K562 (cell line): ENCODE data around the gene RHOA. TPM values are rescaled to one million over a fixed set of nuclear protein-coding genes. Genes with fewer than 3 reads are reported as not detected.

Source experiments
- ATAC-seq: fragments of 200-7000 bp; cut with Tn5 transposase; 3 replicates; pipeline ENCODE4 v1.9.1; 2020; ENCODE audit warnings: moderate library complexity
- BruUV-seq: library from RNA; stranded (reverse); fragments of 400-500 nt; replicated peaks from 2 replicates; lab custom pipeline; 2021; lab: Mats Ljungman, UMichigan
- CTCF ChIA-PET: fragments of 300-600 bp; formaldehyde crosslinking; extraction: SDS; loops from one replicate; lab custom pipeline; 2021; ENCODE audit warnings: low intra/inter-chr PET ratio; lab: Yijun Ruan, JAX
- POLR2A ChIA-PET: fragments of 300-600, 350-650 bp; sonication (Branson Sonifier 250); formaldehyde crosslinking; extraction: SDS; loops from one replicate; lab custom pipeline; 2021; ENCODE audit warnings: antibody characterized with exemption, inconsistent platforms; lab: Yijun Ruan, JAX
- DNase-seq, 4 experiments: peaks; one replicate each; pipeline versions ENCODE4 v3.0.0 to v3.0.0-alpha.2; 2011 to 2018; ENCODE audit warnings: low spot score in 3 of 4, mixed read lengths in 3 of 4; ENCODE audit errors: extremely low read depth in 1 of 4
- FAIRE-seq: peaks from 2 replicates; lab custom pipeline; 2011; peaks lifted over from hg19 to GRCh38; lab: Jason Lieb, UNC
- H2AFZ ChIP-seq: 2 replicates; pipeline ENCODE4 v1.6.0; 2011; ENCODE audit warnings: low read depth, low read length, control low read depth, inconsistent platforms
- H3K27ac ChIP-seq: fragments of 200-600 bp; 3 replicates; pipeline ENCODE4 v1.8.0; 2011; ENCODE audit warnings: low read depth, mild to moderate bottlenecking, control low read depth, inconsistent platforms, low read length, moderate library complexity, mixed read lengths; ENCODE audit errors: extremely low read depth
- H3K27me3 ChIP-seq, 2 experiments: fragments of 300-600 bp in 1 of 2; 2 replicates in 1 of 2; 3 replicates in 1 of 2; pipeline versions ENCODE4 v1.6.0 to v1.8.0; 2011; ENCODE audit warnings: inconsistent platforms in 2 of 2, low read length in 2 of 2, mild to moderate bottlenecking in 1 of 2, mixed read lengths in 1 of 2, moderate library complexity in 1 of 2; ENCODE audit not compliant: control insufficient read depth in 2 of 2, insufficient read depth in 2 of 2
- H3K36me3 ChIP-seq: fragments of 300-600 bp; 3 replicates; pipeline ENCODE4 v1.8.0; 2011; ENCODE audit warnings: mild to moderate bottlenecking, low read length, inconsistent platforms; ENCODE audit not compliant: control insufficient read depth, insufficient read depth
- H3K4me1 ChIP-seq, 2 experiments: fragments of 200-600 bp in 1 of 2; replicated peaks in 1 of 2; 2 replicates in 1 of 2; 3 replicates in 1 of 2; pipeline versions ENCODE4 v1.5.1 to v1.8.0; 2011; ENCODE audit warnings: inconsistent platforms in 2 of 2, low read length in 2 of 2, mild to moderate bottlenecking in 1 of 2, mixed read lengths in 1 of 2, moderate library complexity in 1 of 2; ENCODE audit not compliant: control insufficient read depth in 2 of 2, insufficient read depth in 2 of 2
- H3K4me2 ChIP-seq: 2 replicates; pipeline ENCODE4 v1.6.1; 2011; ENCODE audit warnings: low read length, control low read depth, inconsistent platforms, mixed read lengths; ENCODE audit not compliant: insufficient read depth
- H3K4me3 ChIP-seq: fragments of 200-600 bp; sonication (generic), shearing (Covaris generic); 2 replicates; pipeline ENCODE4 v1.5.1; 2016; ENCODE audit warnings: control low read depth, inconsistent platforms
- H3K79me2 ChIP-seq: fragments of 200-600 bp; 3 replicates; pipeline ENCODE4 v1.8.0; 2011; ENCODE audit warnings: low read length, inconsistent platforms; ENCODE audit not compliant: control insufficient read depth, insufficient read depth
- H3K9ac ChIP-seq, 2 experiments: 2 replicates each; pipeline versions ENCODE4 v1.6.0 to v1.6.1; 2011; ENCODE audit warnings: low read depth in 2 of 2, low read length in 2 of 2, control low read depth in 1 of 2, inconsistent platforms in 1 of 2, mild to moderate bottlenecking in 1 of 2, mixed read lengths in 1 of 2; ENCODE audit not compliant: insufficient read depth in 1 of 2
- H3K9me1 ChIP-seq: one replicate; pipeline ENCODE4 v1.6.0; 2011; ENCODE audit warnings: inconsistent platforms, mild to moderate bottlenecking, low read length, moderate library complexity; ENCODE audit not compliant: control insufficient read depth, insufficient read depth
- H3K9me3 ChIP-seq: replicated peaks from 2 replicates; pipeline ENCODE4 v1.5.1; 2011; ENCODE audit warnings: low read depth, low read length, inconsistent platforms; ENCODE audit not compliant: control insufficient read depth, insufficient read depth
- H4K20me1 ChIP-seq: replicated peaks from 2 replicates; pipeline ENCODE4 v1.6.1; 2011; ENCODE audit warnings: low read length, inconsistent platforms, mixed read lengths; ENCODE audit not compliant: control insufficient read depth, insufficient read depth
- MCM2 ChIP-seq: fragments of 450-650 bp; IDR thresholded peaks from 2 replicates; pipeline ENCODE4 v1.6.1; 2017; ENCODE audit warnings: low read depth, mild to moderate bottlenecking
- POLR2G ChIP-seq: fragments of 200-400 bp; formaldehyde crosslinking; IDR thresholded peaks from 2 replicates; pipeline ENCODE4 v1.6.1; 2017; ENCODE audit warnings: low read depth, mild to moderate bottlenecking, antibody characterized with exemption, low read length, moderate library complexity
- ZNF639 ChIP-seq, 2 experiments: fragments of 200-800 bp in 1 of 2; sonication (Bioruptor generic) in 1 of 2; sonication (generic) in 1 of 2; formaldehyde crosslinking in 1 of 2; IDR thresholded peaks in 1 of 2; conservative IDR thresholded peaks in 1 of 2; 2 replicates each; pipeline versions ENCODE4 v1.5.0 to v1.6.1; 2016 to 2020; ENCODE audit warnings: missing compliant biosample characterization in 1 of 2, missing genetic modification characterization in 1 of 2, missing genetic modification reagents in 1 of 2
- ZZZ3 ChIP-seq: fragments of 450-650 bp; IDR thresholded peaks from 2 replicates; pipeline ENCODE4 v1.6.1; 2016; ENCODE audit warnings: antibody characterized with exemption, mild to moderate bottlenecking, moderate library complexity
- WGBS: fragments of 100-300 bp; shearing (Covaris generic); methylation state at CpG from one replicate; pipeline ENCODE4 v1.1.6; 2016; ENCODE audit warnings: low coverage, mixed read lengths; ENCODE audit not compliant: insufficient coverage; ENCODE audit errors: missing lambda C conversion rate; 5-methylcytosine and 5-hydroxymethylcytosine counted together
- in situ Hi-C: fragments of 300-500 bp; cut with MboI; formaldehyde crosslinking; loops from 4 replicates; pipeline ENCODE4 v1.15.0; 2018; ENCODE audit warnings: inconsistent platforms, mixed read lengths
- intact Hi-C: fragments of 100-400 bp; cut with micrococcal nuclease; formaldehyde crosslinking; loops from 2 replicates; pipeline ENCODE4 v1.14.2; 2022
- polyA plus RNA-seq, 8 experiments: library from polyadenylated mRNA; depleted of rRNA in 4 of 8; stranded (reverse) in 5 of 8; unstranded in 3 of 8; fragments of >200 nt; fragmentation: Nextera tagmentation in 2 of 8; fragmentation: Illumina TruSeq in 1 of 8; extraction: Ambion mirVana in 2 of 8; extraction: Trizol in 1 of 8; gene quantifications; 2 replicates each; pipeline versions ENCODE4 v1.2.1 to v1.2.3, GENCODE V29; 2011 to 2014; ENCODE audit warnings: inconsistent platforms in 1 of 8, missing spikeins in 1 of 8
- total RNA-seq, 7 experiments: library from RNA; depleted of rRNA in 6 of 7; stranded (reverse); fragments of >200 nt in 6 of 7; fragmentation: Illumina TruSeq in 2 of 7; extraction: Trizol in 2 of 7; gene quantifications; 2 replicates each; pipeline versions ENCODE4 v1.2.1 to v1.2.3, GENCODE V29; 2011 to 2021; ENCODE audit warnings: low replicate concordance in 1 of 7

Gene RHOA
- total and polyA plus RNA-seq, 9 of the 15 experiments (the other 6 are each of a cell fraction or from before 2014, with no cell fraction given) = 136 to 540 (median 236) TPM

GRCh38 chr3:49422379-49423248 is 10.8 kb upstream of the RHOA start, which contains the start of gene AMT:
Gene AMT (minus strand): TSS chr3:49422473. CDS start chr3:49422450, 23 bp downstream.
- no peaks in the 10 kb centered on the region for H3K9me3 ChIP-seq
- H3K9me1 ChIP-seq = no peaks in the 10 kb centered on the region
- in situ Hi-C loops = no loop called here
- H2AFZ ChIP-seq = no peak within 1 kb of the TSS
- peaks cover 2 to 21% of the 10 kb centered on the region in 2 experiments; a peak in 3 of 5 replicates for H3K4me1 ChIP-seq
- no peaks in the 10 kb centered on the region for H3K36me3 ChIP-seq
- FAIRE-seq = no peak
- H4K20me1 ChIP-seq = no peaks in the 10 kb centered on the region
- DNase-seq = peak in 1 of 4 experiments; percentile 3
- 79% methylated on average over 13 of the region's 25 CpGs for WGBS
- H3K79me2 ChIP-seq = no peaks in the 10 kb centered on the region
- POLR2A ChIA-PET = interaction anchor here (2.4 kb wide), 1 partner anchor 11 kb away, joined by 10 read pairs; the partner anchor contains the start of genes RHOA and TCTA
- peak within 1 kb of the TSS in 1 of 2 experiments; percentile 45; a peak in 2 of 4 replicates for H3K9ac ChIP-seq
- peak; percentile 29; the same call in 2 of the 3 replicates for ATAC-seq
- no peak for TF ChIP-seq MCM2
- no peak for TF ChIP-seq ZNF639 (CRISPR knock-in tag; conservative IDR thresholded peaks at IDR 0.05 in 1 of 2, IDR thresholded peaks at IDR 0.05 in 1 of 2)
- TF ChIP-seq POLR2G = peak; percentile 51
- no peak for TF ChIP-seq ZZZ3
- H3K27ac ChIP-seq = no peak within 1 kb of the TSS
- no peaks in the 10 kb centered on the region for H3K27me3 ChIP-seq
- CTCF ChIA-PET = no interaction called here
- no peak within 1 kb of the TSS for H3K4me2 ChIP-seq
- intact Hi-C loops = no loop called here
- H3K4me3 ChIP-seq = no peak within 1 kb of the TSS
- BruUV-seq = no TSS peak
